Peyer's patch (tissue), 4 donors: ENCODE measurements around the gene SEPHS2. TPM values are rescaled to one million over a fixed set of nuclear protein-coding genes. Genes with fewer than 3 reads are reported as not detected.

Experiments used
- DNase-seq, 3 donors: peaks; one replicate each; pipeline ENCODE4 v3.0.0-alpha.2; 2017 to 2019
- H3K27ac ChIP-seq, 4 donors: fragments of 200-600 bp; sonication (generic); one replicate each; pipeline ENCODE4 v1.5.1; 2016 to 2019
- H3K27me3 ChIP-seq, 2 donors: fragments of 200-600 bp; sonication (generic); one replicate each; pipeline ENCODE4 v1.5.1; 2019
- H3K36me3 ChIP-seq, 3 donors: fragments of 200-600 bp; sonication (generic); one replicate each; pipeline ENCODE4 v1.5.1; 2016 to 2019
- H3K4me1 ChIP-seq, 4 donors: fragments of 200-600 bp; sonication (generic); one replicate each; pipeline ENCODE4 v1.5.1; 2016 to 2019
- H3K4me3 ChIP-seq, 4 donors: fragments of 200-600 bp; sonication (generic); 1 replicate in 3 of 4; 2 replicates in 1 of 4; pipeline ENCODE4 v1.5.1; 2016 to 2019; ENCODE audit warnings: mild to moderate bottlenecking in 1 of 4
- H3K9me3 ChIP-seq, 4 donors: fragments of 200-600 bp; sonication (generic); one replicate each; pipeline ENCODE4 v1.5.1; 2016 to 2019; ENCODE audit warnings: mild to moderate bottlenecking in 1 of 4
- CTCF ChIP-seq, 6 experiments: fragments of 450-650 bp in 4 of 6; fragments of 200-600 bp in 2 of 6; sonication (generic) in 1 of 6; IDR thresholded peaks; one replicate each; pipeline ENCODE4 v1.5.1; 2017 to 2019; ENCODE audit warnings: antibody characterized with exemption in 6 of 6, mild to moderate bottlenecking in 3 of 6, moderate library complexity in 1 of 6
- POLR2A ChIP-seq, 2 donors: fragments of 450-650 bp; IDR thresholded peaks; one replicate each; pipeline ENCODE4 v1.5.1; 2017; ENCODE audit warnings: antibody characterized with exemption in 2 of 2, mild to moderate bottlenecking in 2 of 2, moderate library complexity in 2 of 2
- total RNA-seq, 4 donors: library from RNA; depleted of rRNA; stranded (reverse); fragments of >200 nt; gene quantifications; one replicate each; pipeline ENCODE4 v1.1.0, GENCODE V29; 2016

Gene SEPHS2
- total RNA-seq, 4 donors from 2014 or later: 47.9 to 130 (median 106) TPM

DNA sequence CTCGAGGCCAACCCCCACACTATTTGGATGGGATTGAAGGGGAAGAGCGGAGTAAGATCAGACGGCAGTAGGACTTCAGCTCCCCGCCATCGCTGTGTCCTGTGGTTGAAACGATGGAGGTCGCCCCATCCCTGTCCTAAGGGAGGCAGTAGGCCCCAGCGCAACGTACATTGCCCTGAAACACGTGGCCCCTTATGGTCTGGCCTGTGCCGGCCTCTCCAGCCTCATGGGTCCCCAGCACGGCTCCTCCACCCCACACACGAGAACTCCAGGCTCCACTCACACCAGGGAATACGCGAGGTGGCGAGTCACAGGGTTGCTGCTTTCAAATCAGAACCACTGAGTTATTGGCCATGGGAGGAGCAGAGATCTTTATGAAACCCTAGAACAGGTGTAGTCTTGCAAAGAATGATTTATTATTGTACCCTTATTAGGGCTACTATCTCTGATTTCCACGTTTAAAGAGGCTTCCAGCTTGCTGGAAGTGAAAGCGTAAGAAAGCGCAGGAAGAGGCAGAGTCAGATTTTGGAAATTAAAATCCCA, 15.2 kb downstream of the SEPHS2 start:
- H3K4me3 ChIP-seq: peak overlapping the region in 3 of 4 donors; percentile 61 to 80 (median 72)
- DNase-seq: peak in 1 of 3 donors; percentile 64
- peaks cover 0 to 2% (median 0%) of the 10 kb centered on the region in 3 donors for H3K36me3 ChIP-seq
- H3K27ac ChIP-seq: peak overlapping the region; percentile 57 to 84 (median 68)
- peaks cover 0 to 17% (median 3%) of the 10 kb centered on the region in 4 donors for H3K4me1 ChIP-seq
- no peaks in the 10 kb centered on the region for H3K27me3 ChIP-seq
- no peak for TF ChIP-seq POLR2A (IDR thresholded peaks at IDR 0.05)
- no peak for TF ChIP-seq CTCF (IDR thresholded peaks at IDR 0.05)
- H3K9me3 ChIP-seq: no peaks in the 10 kb centered on the region

- Histone ChIP-seq H3K36me3 (peaks cover 0 to 8% (median 0%) of the 10 kb centered on the region in 3 donors), H3K27me3 (no peaks in the 10 kb centered on the region), H3K4me1 (peaks cover 0 to 17% (median 3%) of the 10 kb centered on the region in 4 donors), H3K9me3 (no peaks in the 10 kb centered on the region), H3K4me3 (peak within 1 kb of the TSS; percentile 61 to 80 (median 66)), H3K27ac (peak within 1 kb of the TSS; percentile 67 to 84 (median 76))
- TF ChIP-seq CTCF (IDR thresholded peaks at IDR 0.05) (peak; percentile 81 to 98 (median 92)), POLR2A (IDR thresholded peaks at IDR 0.05) (peak in 1 of 2 donors; percentile 49)
- DNase-seq: peak; percentile 94 to 99 (median 98)
Observed at GRCh38 chr16:30429678-30430427, 15.8 kb downstream of the SEPHS2 start, which contains the start of gene DCTPP1. Gene DCTPP1 (minus strand): TSS chr16:30430030. CDS start chr16:30429980, 50 bp downstream.

GRCh38 chr16:30429418-30429677, 16.3 kb downstream of the SEPHS2 start:
- DNase-seq: no peak
- TF ChIP-seq POLR2A (IDR thresholded peaks at IDR 0.05) (no peak), CTCF (IDR thresholded peaks at IDR 0.05) (no peak)

DNA sequence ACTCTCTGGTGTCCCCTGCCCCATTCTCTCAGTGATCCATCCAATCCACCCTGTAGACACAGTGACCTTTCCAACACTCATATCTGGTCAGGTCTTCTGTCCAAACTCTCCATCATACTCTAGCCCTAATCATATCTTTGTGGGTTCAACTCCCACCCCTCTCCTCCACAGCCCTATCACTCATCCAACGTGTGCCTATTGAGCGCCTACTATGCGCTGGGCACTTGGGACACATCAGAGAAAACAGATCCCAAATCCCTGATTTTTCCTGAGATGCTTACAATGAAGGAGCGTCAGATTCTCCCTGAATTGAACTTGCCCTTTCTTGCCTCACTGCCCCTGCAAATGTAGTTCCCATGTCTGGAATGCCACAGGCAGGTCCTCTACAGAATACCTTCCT, 17.6 kb downstream of the SEPHS2 start:
- H3K27ac ChIP-seq: no peak overlapping the region
- no peaks in the 10 kb centered on the region for H3K9me3 ChIP-seq
- no peaks in the 10 kb centered on the region for H3K27me3 ChIP-seq
- H3K4me3 ChIP-seq: no peak overlapping the region
- peaks cover 0 to 26% (median 0%) of the 10 kb centered on the region in 3 donors for H3K36me3 ChIP-seq
- TF ChIP-seq CTCF (IDR thresholded peaks at IDR 0.05): no peak
- TF ChIP-seq POLR2A (IDR thresholded peaks at IDR 0.05): no peak
- H3K4me1 ChIP-seq: peaks cover 0 to 17% (median 3%) of the 10 kb centered on the region in 4 donors
- DNase-seq: no peak

More at GRCh38 chr16:30429418-30429677, 16.3 kb downstream of the SEPHS2 start:
- Histone ChIP-seq H3K4me1 (peaks cover 0 to 17% (median 3%) of the 10 kb centered on the region in 4 donors), H3K9me3 (no peaks in the 10 kb centered on the region), H3K27ac (peak overlapping the region; percentile 67 to 84 (median 76)), H3K27me3 (no peaks in the 10 kb centered on the region), H3K36me3 (peaks cover 0 to 13% (median 0%) of the 10 kb centered on the region in 3 donors), H3K4me3 (peak overlapping the region; percentile 61 to 80 (median 66))

GRCh38 chr16:30421010-30421409, 24.7 kb downstream of the SEPHS2 start:
- Histone ChIP-seq H3K27me3 (no peaks in the 10 kb centered on the region), H3K9me3 (no peaks in the 10 kb centered on the region), H3K36me3 (peaks cover 0 to 42% (median 0%) of the 10 kb centered on the region in 3 donors), H3K4me1 (peaks cover 0 to 11% (median 1%) of the 10 kb centered on the region in 4 donors), H3K27ac (no peak overlapping the region), H3K4me3 (no peak overlapping the region)
- TF ChIP-seq POLR2A (IDR thresholded peaks at IDR 0.05) (no peak), CTCF (IDR thresholded peaks at IDR 0.05) (no peak)
- no peak for DNase-seq
